ENCODE data around the gene RSPH10B2. TPM values are rescaled to one million over a fixed set of nuclear protein-coding genes. Genes with fewer than 3 reads are reported as not detected.
"Not testable (repeated sequence)": the region's sequence is repeated elsewhere in the genome, so short reads cannot be mapped to it uniquely, and the experiment has no call there.

The RSPH10B2 gene
- total RNA-seq, 1 experiment from 2014 or later, result 0.45 TPM

DNA sequence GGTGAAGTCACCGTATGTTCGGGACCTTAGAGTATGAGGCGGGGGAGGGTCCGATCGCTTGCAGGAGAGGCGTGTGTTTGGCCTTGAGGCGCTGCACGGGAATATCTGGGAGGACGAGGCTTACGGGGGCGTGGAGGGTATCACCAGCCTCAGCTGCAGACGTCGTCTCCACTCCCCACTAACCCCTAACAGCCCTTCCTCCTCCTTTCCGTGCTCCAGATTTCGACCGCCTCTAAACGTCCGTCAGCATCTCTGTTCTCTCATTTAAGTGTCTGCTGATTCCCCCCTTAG is 23.6 kb upstream of the RSPH10B2 start:
- H3K4me1 Mint-ChIP-seq (ENCODE audit: low read depth, unreplicated experiment), result no peaks in the 10 kb centered on the region
- POLR2A ChIA-PET, result no interaction called here
- H3K27ac Mint-ChIP-seq (ENCODE audit: unreplicated experiment), result peak overlapping the region; percentile 84

DNA sequence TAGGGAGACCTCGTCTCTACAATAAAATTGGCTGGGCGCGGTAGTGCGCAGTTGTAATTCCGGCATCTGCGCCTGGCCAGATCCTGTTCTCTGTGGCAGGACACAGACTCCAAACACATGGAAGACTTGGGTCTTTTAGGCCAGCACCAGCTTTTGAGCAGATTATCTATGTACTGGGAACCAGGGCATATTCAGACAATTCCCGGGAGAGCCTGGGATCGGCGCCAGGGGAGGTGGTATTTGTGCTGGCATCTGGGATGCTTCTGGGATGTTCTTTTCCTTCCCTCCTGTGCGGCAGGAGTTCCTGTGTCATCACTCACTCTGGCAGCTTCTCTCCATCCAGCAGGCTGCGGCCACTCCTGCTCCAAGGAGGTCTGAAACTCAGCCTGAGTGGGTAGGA is 15.5 kb upstream of the RSPH10B2 start:
- H3K4me1 Mint-ChIP-seq (ENCODE audit: low read depth, unreplicated experiment); POLR2A ChIA-PET; H3K27me3 ChIP-seq (replicated peaks; ENCODE audit: control insufficient read depth, insufficient read depth, low read length); H3K9me3 ChIP-seq; H3K4me3 Mint-ChIP-seq (ENCODE audit: unreplicated experiment); DNase-seq; intact Hi-C loops (cut with micrococcal nuclease; ENCODE audit: unreplicated experiment); H3K9me3 Mint-ChIP-seq (ENCODE audit: unreplicated experiment); H3K27me3 Mint-ChIP-seq (ENCODE audit: insufficient read depth, unreplicated experiment); CTCF ChIA-PET; H3K36me3 ChIP-seq (ENCODE audit: control insufficient read depth, insufficient read depth, low read length); H3K4me3 ChIP-seq (ENCODE audit: low read depth, low read length); BruUV-seq (replicated peaks); H3K27ac Mint-ChIP-seq (ENCODE audit: unreplicated experiment); H3K4me1 ChIP-seq: not testable (repeated sequence)
- peaks cover 68% of the 10 kb centered on the region for H3K36me3 Mint-ChIP-seq (ENCODE audit: insufficient read depth, unreplicated experiment)

More for the DNA sequence above, 23.6 kb upstream of the RSPH10B2 start:
- Histone ChIP-seq H3K9me3 (peaks cover 3% of the 10 kb centered on the region; the same call in 1 of the 2 replicates), H3K27me3 (replicated peaks; ENCODE audit: control insufficient read depth, insufficient read depth, low read length) (no peaks in the 10 kb centered on the region), H3K36me3 (ENCODE audit: control insufficient read depth, insufficient read depth, low read length) (no peaks in the 10 kb centered on the region), H3K4me3 (ENCODE audit: low read depth, low read length) (peak overlapping the region; percentile 65), H3K4me1 (0 out of 2 replicates have a peak, but pooled peaks cover 3% of the 10 kb centered on the region)
- TF ChIP-seq, protein P1, sequence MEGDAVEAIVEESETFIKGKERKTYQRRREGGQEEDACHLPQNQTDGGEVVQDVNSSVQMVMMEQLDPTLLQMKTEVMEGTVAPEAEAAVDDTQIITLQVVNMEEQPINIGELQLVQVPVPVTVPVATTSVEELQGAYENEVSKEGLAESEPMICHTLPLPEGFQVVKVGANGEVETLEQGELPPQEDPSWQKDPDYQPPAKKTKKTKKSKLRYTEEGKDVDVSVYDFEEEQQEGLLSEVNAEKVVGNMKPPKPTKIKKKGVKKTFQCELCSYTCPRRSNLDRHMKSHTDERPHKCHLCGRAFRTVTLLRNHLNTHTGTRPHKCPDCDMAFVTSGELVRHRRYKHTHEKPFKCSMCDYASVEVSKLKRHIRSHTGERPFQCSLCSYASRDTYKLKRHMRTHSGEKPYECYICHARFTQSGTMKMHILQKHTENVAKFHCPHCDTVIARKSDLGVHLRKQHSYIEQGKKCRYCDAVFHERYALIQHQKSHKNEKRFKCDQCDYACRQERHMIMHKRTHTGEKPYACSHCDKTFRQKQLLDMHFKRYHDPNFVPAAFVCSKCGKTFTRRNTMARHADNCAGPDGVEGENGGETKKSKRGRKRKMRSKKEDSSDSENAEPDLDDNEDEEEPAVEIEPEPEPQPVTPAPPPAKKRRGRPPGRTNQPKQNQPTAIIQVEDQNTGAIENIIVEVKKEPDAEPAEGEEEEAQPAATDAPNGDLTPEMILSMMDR (IDR thresholded peaks at IDR 0.05; ENCODE audit: insufficient read depth in 1 of 2, low read depth in 1 of 2, low read length in 1 of 2, severe bottlenecking in 1 of 2, unreplicated experiment in 1 of 2), result no peak
- H3K27me3 Mint-ChIP-seq (ENCODE audit: insufficient read depth, unreplicated experiment), result no peaks in the 10 kb centered on the region
- intact Hi-C loops (cut with micrococcal nuclease; ENCODE audit: unreplicated experiment), result no loop called here
- CTCF ChIA-PET, result no interaction called here
- H3K9me3 Mint-ChIP-seq (ENCODE audit: unreplicated experiment), result no peaks in the 10 kb centered on the region
- H3K4me3 Mint-ChIP-seq (ENCODE audit: unreplicated experiment), result peak overlapping the region; percentile 98
- BruUV-seq (replicated peaks), result no TSS peak
- H3K36me3 Mint-ChIP-seq (ENCODE audit: insufficient read depth, unreplicated experiment), result peaks cover 56% of the 10 kb centered on the region
- DNase-seq, result no peak

DNA sequence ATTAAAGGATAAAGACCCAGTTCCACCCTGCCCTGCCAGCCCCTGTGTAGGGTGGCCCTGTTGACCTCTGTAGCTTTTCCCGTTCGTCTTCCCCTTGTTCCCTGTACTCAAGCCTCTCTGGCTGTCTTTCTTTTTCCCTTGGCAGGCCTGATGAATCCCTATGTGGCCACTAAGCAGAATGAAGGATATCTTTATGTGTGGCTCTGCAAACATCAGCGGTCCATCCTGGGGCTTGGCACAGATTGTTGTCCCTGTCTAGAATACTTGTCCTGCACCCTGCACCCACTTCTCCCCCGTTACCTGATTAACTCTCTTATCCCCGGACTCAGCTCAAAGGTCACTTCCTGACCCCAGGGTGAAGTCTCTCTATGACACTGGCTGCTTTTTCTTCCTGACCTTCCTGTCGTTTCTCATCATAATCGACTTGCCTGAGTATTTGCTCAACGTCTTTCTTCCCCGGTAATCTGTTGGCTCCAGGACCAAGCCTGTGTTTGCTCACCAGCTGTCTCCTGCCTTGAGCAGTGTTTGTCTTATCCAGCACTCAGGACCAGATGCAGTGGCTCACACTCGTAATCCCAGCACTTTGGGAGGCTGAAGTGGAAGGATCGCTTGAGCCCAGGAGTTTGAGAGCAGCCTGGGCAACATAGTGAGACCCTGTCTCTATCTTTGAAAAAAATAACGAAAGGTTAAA is 9.3 kb upstream of the RSPH10B2 start:
- POLR2A ChIA-PET; intact Hi-C loops (cut with micrococcal nuclease; ENCODE audit: unreplicated experiment); H3K4me3 ChIP-seq (ENCODE audit: low read depth, low read length); H3K9me3 ChIP-seq; H3K27me3 ChIP-seq (replicated peaks; ENCODE audit: control insufficient read depth, insufficient read depth, low read length); H3K36me3 ChIP-seq (ENCODE audit: control insufficient read depth, insufficient read depth, low read length); H3K27me3 Mint-ChIP-seq (ENCODE audit: insufficient read depth, unreplicated experiment); H3K9me3 Mint-ChIP-seq (ENCODE audit: unreplicated experiment); H3K4me1 Mint-ChIP-seq (ENCODE audit: low read depth, unreplicated experiment); H3K4me1 ChIP-seq; DNase-seq; CTCF ChIA-PET; BruUV-seq (replicated peaks): not testable (repeated sequence)
- H3K4me3 Mint-ChIP-seq (ENCODE audit: unreplicated experiment), result peak overlapping the region; percentile 4
- peak overlapping the region; percentile 78 for H3K27ac Mint-ChIP-seq (ENCODE audit: unreplicated experiment)
- H3K36me3 Mint-ChIP-seq (ENCODE audit: insufficient read depth, unreplicated experiment), result peaks cover 39% of the 10 kb centered on the region

DNA sequence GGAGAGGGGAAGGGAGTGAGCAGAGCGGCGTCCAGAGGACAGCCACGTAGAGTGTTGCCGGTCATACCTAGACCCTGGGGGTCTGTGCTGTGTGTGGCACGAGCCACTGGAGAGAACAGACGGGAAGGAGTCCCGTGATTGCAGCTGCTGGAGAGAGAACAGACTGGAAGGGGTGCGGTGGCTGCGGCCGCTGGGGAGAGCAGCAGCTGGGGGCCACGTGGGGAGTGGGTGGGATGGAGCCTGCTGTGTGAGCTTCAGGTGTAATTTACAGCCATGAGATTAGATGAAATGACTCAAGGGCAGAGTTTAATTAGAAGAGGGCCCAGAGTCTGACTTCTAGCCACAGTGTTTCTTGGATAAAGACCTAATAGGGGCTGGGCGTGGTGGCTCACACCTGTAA is 4.6 kb upstream of the RSPH10B2 start:
- H3K9me3 Mint-ChIP-seq (ENCODE audit: unreplicated experiment); H3K4me3 ChIP-seq (ENCODE audit: low read depth, low read length); POLR2A ChIA-PET; H3K4me1 ChIP-seq; H3K4me3 Mint-ChIP-seq (ENCODE audit: unreplicated experiment); H3K27ac Mint-ChIP-seq (ENCODE audit: unreplicated experiment); BruUV-seq (replicated peaks); intact Hi-C loops (cut with micrococcal nuclease; ENCODE audit: unreplicated experiment); DNase-seq; H3K27me3 ChIP-seq (replicated peaks; ENCODE audit: control insufficient read depth, insufficient read depth, low read length); H3K27me3 Mint-ChIP-seq (ENCODE audit: insufficient read depth, unreplicated experiment); CTCF ChIA-PET; H3K36me3 ChIP-seq (ENCODE audit: control insufficient read depth, insufficient read depth, low read length); H3K4me1 Mint-ChIP-seq (ENCODE audit: low read depth, unreplicated experiment); H3K9me3 ChIP-seq: not testable (repeated sequence)
- H3K36me3 Mint-ChIP-seq (ENCODE audit: insufficient read depth, unreplicated experiment), result peaks cover 20% of the 10 kb centered on the region

DNA sequence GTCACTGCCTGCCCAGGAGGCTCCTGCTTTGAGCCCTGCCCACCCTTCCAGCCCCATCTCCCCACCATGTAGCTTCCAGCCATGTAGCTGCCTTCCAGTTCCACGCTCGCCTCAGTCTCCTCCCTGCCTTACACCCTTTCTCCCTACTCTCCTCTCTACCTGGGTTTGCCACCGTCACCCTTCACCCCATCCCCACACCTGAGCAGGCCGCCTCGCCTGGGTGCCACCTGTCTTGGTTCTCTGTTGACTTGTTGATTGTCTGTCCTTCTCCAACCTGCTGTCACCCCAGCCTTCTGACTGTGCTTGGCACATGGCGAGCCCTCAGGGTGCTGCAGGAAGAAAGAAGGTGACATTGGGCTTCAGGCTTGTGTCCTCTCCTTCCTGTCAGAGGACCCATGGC is 3.7 kb upstream of the RSPH10B2 start:
- H3K27me3 Mint-ChIP-seq (ENCODE audit: insufficient read depth, unreplicated experiment); H3K9me3 ChIP-seq; H3K9me3 Mint-ChIP-seq (ENCODE audit: unreplicated experiment); DNase-seq; H3K36me3 ChIP-seq (ENCODE audit: control insufficient read depth, insufficient read depth, low read length); BruUV-seq (replicated peaks); H3K4me1 Mint-ChIP-seq (ENCODE audit: low read depth, unreplicated experiment); H3K27me3 ChIP-seq (replicated peaks; ENCODE audit: control insufficient read depth, insufficient read depth, low read length); CTCF ChIA-PET; H3K27ac Mint-ChIP-seq (ENCODE audit: unreplicated experiment); POLR2A ChIA-PET; H3K4me3 Mint-ChIP-seq (ENCODE audit: unreplicated experiment); H3K4me1 ChIP-seq; intact Hi-C loops (cut with micrococcal nuclease; ENCODE audit: unreplicated experiment); H3K4me3 ChIP-seq (ENCODE audit: low read depth, low read length): not testable (repeated sequence)
- peaks cover 14% of the 10 kb centered on the region for H3K36me3 Mint-ChIP-seq (ENCODE audit: insufficient read depth, unreplicated experiment)

DNA sequence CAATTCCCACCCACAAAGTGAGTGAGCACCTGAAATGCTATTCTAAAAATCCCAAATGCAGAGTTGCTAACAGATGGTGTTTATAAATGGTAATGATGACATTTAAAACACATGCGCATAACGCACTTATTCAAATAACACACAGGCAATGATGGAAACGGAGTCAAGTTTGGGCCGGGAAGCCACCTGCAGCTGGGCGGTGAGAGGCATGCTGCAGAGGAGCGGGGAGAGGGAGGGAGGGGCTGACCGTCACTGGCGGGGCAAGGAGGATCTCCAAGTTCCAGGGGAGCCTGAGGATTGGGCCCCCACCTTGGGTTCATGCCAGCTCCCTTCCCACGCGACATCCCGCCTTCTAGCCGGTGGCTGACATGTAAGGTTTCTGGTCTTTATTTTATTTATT is 7.3 kb downstream of the RSPH10B2 start:
- BruUV-seq (replicated peaks); H3K9me3 Mint-ChIP-seq (ENCODE audit: unreplicated experiment); H3K27me3 Mint-ChIP-seq (ENCODE audit: insufficient read depth, unreplicated experiment); H3K4me3 ChIP-seq (ENCODE audit: low read depth, low read length); H3K36me3 ChIP-seq (ENCODE audit: control insufficient read depth, insufficient read depth, low read length); DNase-seq; CTCF ChIA-PET; H3K9me3 ChIP-seq; H3K27ac Mint-ChIP-seq (ENCODE audit: unreplicated experiment); H3K27me3 ChIP-seq (replicated peaks; ENCODE audit: control insufficient read depth, insufficient read depth, low read length); intact Hi-C loops (cut with micrococcal nuclease; ENCODE audit: unreplicated experiment); H3K4me3 Mint-ChIP-seq (ENCODE audit: unreplicated experiment); H3K36me3 Mint-ChIP-seq (ENCODE audit: insufficient read depth, unreplicated experiment); POLR2A ChIA-PET; H3K4me1 Mint-ChIP-seq (ENCODE audit: low read depth, unreplicated experiment); H3K4me1 ChIP-seq: not testable (repeated sequence)

All from Caco-2 (cell line).